NCI-H510A (cell line): Measurements from ENCODE around the gene DENND1A.
"Not testable (repeated sequence)": the region's sequence is repeated elsewhere in the genome, so short reads cannot be mapped to it uniquely, and the experiment has no call there.

Experiments used
- DNase-seq: peaks from one replicate; lab custom pipeline; 2025; lab: John Stamatoyannopoulos, UW

The DENND1A gene

DNA sequence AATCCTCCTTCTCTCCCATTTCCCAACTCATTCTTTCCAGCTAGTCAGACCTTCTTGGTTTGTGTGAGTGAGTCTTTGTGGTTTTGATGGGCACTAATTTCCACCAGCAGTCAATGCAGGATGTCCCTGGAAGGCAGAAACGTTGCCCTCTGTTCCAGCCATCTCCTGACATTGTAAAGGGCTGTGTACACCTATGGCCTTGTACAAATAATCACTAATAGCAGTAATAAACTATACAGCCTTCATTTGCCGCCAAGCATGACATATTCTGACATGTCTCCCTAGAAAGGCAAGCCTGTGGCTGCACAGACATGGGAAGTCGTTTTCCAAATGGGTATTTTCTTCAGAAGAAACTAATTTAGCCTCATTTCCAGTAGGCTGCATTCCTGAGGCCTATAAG lies 18.4 kb upstream of the DENND1A start:
- DNase-seq, result no peak

- no peak for DNase-seq
Measured at GRCh38 chr9:123947326-123947725, 17.4 kb upstream of the DENND1A start.

DNA sequence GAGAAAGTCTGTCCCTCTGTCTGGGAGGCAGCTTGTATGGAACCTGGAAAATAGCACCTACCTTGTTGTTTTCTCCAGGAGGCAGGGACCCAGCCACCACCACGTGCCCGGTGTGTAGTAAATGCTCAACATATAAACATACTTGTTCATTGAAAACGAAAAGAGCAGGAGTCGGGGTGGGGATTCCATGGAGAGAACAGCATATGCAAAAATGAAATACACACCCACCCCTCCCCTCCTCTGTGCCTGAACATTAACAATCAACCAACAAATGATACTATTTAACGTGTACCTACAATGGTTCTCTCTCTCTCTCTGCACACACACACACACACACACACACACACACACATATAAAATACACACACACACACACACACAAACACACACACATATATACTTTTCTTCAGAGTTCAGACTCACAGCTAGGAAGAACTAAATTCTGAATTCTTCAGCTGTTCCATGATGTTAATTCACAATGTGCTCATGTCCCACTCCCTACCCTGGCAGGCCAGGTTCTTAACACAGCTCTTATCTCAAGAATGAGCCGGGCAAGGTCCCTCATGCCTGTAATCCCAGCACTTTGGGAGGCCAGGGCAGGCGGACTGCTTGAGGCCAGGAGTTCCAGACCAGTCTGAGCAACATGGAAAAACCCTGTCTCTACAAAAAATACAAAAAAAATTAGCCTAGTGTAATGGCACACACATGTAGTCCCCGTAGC lies 16.3 kb upstream of the DENND1A start:
- DNase-seq, result no peak

DNA sequence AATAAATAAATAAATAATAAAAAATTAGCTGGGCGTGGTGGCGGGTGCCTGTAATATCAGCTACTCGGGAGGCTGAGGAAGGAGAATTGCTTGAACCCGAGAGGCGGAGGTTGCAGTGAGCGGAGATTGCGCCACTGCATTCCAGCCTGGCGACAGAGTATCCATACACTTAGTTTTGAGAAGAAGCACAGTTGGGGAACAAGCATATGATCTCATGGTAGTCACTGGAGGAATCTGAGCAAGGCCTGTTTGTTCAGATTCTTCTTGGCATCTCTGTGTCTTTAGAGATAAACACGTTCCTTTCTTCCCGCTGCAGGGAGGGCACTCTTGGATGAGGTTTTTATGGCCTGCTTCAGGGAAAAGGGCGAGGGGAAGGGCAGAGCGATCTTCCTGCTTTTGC lies 15.6 kb upstream of the DENND1A start:
- no peak for DNase-seq

GRCh38 chr9:123944464-123944863 lies 14.5 kb upstream of the DENND1A start:
- not testable (repeated sequence) for DNase-seq

DNA sequence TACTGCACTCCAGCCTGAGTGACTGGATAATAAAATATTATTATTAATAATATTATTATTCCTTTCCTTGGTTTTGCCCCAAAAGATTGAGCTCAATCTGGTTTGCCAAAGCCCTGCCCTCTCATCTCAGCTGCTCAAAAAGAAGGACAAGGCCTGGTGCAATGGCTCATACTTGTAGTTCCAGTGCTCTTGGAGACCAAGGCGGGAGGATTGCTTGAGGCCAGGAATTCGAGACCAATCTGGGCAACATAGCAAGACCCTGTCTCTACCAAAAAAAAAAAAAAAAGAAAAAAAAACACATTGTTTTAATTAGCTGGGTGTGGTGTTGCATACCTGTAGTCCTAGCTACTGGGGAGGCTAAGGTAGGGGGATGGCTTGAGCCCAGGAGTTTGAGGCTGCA lies 13.7 kb upstream of the DENND1A start:
- DNase-seq, result no peak

GRCh38 chr9:123942542-123942941 lies 12.6 kb upstream of the DENND1A start:
- DNase-seq, result no peak

GRCh38 chr9:123941524-123942070 lies 11.7 kb upstream of the DENND1A start:
- DNase-seq, result no peak

GRCh38 chr9:123940721-123941523 lies 11.0 kb upstream of the DENND1A start:
- no peak for DNase-seq

DNA sequence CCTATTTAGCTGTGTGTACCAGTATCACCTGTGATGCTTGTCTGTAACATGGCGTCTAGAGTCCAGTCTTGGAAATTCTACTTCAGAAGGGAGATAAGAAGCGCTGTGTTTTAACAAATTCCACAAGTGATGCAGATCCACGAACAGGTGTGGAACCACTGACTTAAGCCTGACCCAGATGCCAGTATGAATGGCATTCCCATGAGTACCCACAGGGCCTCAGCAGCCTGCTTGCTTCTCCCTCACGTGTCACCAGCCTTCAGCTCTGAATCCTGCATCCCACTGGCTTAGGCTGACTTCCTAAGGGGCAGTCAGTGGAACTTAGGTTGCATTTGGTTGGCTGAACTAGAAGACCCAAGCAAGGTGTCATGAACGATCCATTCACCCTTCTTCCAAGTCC lies 8.5 kb upstream of the DENND1A start:
- DNase-seq, result no peak

DNA sequence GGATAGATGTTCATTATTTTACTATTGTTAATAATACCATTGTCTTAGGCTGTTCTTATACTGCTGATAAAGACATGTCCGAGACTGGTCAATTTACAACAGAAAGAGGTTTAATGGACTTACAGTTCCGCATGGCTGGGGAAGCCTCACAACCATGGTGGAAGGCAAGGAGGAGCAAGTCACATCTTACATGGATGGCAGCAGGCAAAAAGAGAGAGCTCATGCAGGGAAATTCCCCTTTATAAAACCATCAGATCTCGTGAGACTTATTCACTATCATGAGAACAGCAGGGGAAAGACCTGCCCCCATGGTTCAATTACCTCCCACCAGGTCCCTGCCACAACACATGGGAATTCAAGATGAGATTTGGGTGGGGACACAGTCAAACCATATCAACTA lies 6.6 kb upstream of the DENND1A start:
- not testable (repeated sequence) for DNase-seq

DNA sequence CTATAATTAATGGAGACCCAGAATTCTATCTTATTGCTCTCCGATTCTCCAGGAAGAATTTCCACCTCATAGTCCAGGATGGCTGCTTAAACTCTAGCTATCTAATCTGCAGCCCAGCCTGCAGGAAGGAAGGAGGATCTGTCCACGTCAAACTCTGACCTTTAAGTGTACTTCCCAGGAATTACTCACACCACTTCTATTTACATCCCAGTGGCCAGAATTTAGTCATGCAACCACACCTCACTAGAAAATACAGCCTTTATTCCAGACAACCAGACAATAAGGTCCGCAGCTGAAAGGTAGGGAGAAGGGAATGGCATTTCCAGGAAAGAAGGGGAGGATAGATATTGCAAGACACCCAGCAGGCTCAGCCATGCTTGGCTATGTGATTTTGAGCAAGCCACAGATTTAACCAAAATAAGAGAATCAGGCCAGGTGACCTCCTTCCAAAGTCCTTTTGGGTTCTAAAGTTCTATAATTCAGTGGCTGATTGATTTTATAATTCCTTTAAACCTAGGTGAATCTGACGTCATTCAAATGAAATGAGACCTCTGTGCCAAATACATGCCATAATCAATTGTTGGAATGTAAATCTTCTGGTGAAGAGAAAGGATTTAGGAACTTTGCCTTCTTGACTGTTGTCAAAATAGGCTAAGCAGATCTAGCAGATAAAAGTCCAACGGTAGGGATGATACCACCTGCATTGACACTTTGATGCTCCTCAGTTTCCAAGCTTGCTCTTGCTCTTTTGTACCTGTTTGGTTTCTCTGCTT lies 3.7 kb upstream of the DENND1A start:
- DNase-seq, result no peak

DNA sequence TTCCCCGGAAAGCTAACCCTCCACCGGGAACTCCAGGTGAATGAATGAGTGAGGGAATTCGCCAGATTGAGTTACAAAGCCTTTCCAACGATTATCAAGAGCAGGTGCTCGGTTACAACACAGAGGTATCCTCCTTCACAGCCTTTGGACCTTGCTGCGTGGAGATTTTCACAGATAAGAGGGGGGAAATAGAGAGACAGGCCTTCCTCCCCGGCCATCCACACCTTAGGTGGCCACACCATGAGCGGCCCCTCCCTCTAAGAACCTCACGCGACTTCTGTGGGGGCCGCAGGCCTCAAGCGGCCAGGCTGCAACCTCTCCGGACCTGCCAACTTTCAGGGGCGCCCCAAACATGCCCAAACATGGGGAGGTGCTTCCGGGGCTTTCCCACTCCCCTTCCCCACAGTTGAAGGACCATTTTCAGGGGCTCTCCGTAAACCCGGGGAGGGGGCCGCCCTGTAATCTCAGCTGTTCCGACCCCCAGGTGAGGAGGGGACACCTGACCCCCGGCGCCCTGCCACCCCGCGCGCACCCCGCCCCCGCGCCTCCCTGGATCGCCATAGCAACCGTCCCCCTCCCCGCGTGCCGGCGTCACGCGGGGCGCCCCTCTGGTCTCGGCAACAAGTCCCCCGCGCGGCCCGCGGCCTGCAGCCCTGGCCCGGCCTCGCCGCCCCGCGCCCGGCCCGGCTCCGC lies 603 bp downstream of the DENND1A start:
- no peak for DNase-seq

DNA sequence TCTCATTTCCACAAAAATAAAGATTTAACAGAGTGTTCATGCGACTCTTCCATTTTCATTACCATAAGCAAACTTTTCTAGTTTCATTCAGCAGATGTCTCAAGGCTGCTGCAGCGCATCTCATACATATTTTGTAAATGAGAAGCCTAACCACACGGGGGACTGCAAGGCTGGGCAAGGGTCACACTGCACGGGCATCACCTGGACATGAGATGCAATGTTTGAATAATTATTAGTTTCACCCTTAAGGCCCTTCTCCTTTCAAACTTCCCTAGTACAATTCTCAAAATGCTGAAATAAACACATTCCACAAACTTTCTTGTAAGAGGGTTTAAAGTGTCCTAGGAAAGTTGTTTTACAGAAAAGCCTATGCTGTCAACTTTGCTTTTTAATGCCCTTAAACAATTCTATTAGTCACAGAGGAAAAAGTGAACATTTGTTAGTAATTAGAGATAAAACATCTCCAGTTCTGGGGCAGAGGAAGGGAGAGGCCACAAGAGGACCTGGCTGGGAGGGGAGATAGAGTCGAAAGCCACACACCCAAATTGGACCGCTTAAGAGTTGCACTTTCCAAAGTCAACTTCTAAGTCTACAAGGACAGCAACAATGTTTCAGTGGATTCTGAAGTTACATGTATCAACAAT lies 1.3 kb downstream of the DENND1A start:
- no peak for DNase-seq

DNA sequence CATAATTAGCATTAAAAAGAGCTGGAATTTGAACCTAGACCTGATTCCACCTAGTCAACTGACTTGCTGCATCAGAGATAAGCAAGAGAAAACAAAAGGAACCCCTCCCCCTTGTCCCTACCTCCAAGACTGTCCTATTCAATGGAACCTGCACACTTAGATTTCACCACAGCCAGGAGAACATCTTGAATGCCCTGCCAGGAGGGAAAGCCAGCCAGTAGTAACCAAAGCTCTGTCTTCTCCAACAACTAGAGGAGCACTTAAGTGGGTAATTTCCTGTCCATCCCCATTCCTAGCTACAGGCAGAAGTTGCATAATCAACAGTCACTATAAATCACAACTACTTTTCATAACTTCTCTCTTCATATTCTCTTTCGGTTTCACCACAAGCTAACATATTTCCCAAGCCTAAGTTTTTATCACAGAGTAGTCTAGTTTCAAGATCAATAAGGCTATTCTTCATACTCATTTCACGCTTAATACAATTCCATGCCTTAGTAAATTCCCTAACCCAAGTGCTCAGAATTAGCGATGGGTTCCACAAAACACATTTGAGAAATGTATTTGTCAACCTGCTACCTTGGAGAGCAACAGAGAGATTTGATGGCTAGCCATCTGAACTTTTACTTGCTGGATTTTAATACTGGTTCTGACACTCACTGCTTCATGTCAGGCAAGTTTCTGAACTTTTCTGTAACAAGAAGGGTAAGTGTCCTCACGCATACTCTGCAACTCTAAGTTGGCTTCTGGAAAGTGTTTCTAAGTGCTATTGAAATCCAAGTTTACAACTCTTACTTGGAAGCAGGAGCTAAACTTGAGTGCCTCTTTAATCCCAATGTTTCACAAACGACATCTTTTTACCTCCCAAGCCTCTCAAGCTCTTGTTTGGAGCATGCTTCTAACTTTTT lies 2.0 kb downstream of the DENND1A start:
- no peak for DNase-seq

- no peak for DNase-seq
Measured at GRCh38 chr9:123926941-123927340, 3.0 kb downstream of the DENND1A start.

DNA sequence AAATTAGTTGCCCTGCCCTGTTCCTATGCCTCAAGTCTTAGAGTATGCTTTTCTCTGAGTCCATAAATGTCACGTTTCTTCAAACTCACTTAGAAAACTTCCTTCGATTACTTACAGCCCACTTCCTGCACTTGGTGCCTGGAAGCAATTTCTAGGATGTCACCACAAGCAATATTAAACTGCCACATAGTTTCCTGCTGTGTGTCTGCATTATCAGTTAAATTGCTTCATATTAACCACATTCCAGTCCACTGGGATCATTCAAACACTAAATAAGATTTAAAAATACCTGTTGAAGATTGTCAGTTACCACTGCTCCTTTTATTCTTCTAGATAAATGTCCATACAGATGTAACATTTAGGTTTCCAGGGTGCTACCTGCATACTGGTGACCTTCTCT lies 4.1 kb downstream of the DENND1A start:
- no peak for DNase-seq

DNA sequence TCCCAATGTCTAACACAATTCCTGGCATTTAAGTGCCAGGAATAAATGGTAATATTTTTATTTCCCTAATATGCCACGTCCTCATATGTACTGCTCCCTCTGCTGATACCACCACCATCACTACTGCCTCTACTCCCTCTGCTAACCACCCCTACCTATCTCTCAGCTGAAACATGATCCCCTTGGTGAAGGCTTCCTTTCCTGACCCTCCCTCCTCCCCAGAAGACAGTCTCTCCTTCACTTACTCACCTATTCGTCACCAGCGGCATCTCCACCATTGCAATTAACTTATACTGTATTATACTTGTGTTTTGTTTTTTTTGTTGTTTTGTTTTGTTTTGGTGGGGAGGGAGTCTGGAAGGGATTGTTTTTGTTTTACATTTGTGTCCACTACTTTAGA lies 4.8 kb downstream of the DENND1A start:
- DNase-seq, result no peak

DNA sequence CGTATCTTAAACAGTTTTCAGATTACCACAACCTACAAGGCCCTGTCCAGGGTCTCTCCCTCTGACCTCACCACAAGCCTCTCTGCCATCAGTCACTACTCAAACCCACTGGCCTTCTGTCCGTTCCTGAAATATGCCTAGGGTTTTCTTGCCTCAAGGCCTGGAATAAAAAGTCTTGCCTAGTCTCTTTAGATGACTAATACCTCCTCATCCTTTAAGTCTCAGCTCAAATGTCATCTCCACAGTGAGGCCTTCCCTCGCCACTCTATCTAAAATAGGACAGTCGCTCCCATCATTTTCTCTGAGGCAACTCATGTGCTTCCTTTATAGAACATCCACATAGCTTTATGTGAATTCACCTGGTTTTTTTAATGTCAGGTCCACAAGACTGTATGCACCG lies 5.2 kb downstream of the DENND1A start:
- DNase-seq, result no peak

GRCh38 chr9:123923884-123924283 lies 6.0 kb downstream of the DENND1A start:
- no peak for DNase-seq
